Peyer's patch (tissue), 4 donors: ENCODE data around the gene TMEM168.

ENCODE experiments used
- CTCF ChIP-seq, 6 experiments: fragments of 450-650 bp in 4 of 6; fragments of 200-600 bp in 2 of 6; sonication (generic) in 1 of 6; IDR thresholded peaks; one replicate each; pipeline ENCODE4 v1.5.1; 2017 to 2019; ENCODE audit warnings: antibody characterized with exemption in 6 of 6, mild to moderate bottlenecking in 3 of 6, moderate library complexity in 1 of 6
- POLR2A ChIP-seq, 2 donors: fragments of 450-650 bp; IDR thresholded peaks; one replicate each; pipeline ENCODE4 v1.5.1; 2017; ENCODE audit warnings: antibody characterized with exemption in 2 of 2, mild to moderate bottlenecking in 2 of 2, moderate library complexity in 2 of 2

GRCh38 chr7:112833082-112833481 lies 42.9 kb upstream of the TMEM168 start:
- no peak for TF ChIP-seq CTCF (IDR thresholded peaks at IDR 0.05)
- no peak for TF ChIP-seq POLR2A (IDR thresholded peaks at IDR 0.05)
